NCI-H1694 treated with DMSO at 0.1 percent for 48 hours (cell line): Measurements from ENCODE around the gene GDF3.
"Not testable (repeated sequence)": the region's sequence is repeated elsewhere in the genome, so short reads cannot be mapped to it uniquely, and the experiment has no call there.

ENCODE experiments used
- DNase-seq: peaks from one replicate; lab custom pipeline; 2025; lab: John Stamatoyannopoulos, UW

The GDF3 gene

GRCh38 chr12:7667125-7667524 is 28.4 kb downstream of the GDF3 start:
- DNase-seq = no peak

GRCh38 chr12:7666595-7666994 is 29.0 kb downstream of the GDF3 start:
- no peak for DNase-seq

- DNase-seq = no peak
Measured at GRCh38 chr12:7661741-7662140, 33.8 kb downstream of the GDF3 start.

- no peak for DNase-seq
Measured at GRCh38 chr12:7656121-7656520, 39.5 kb downstream of the GDF3 start.

GRCh38 chr12:7650091-7650490 is 45.5 kb downstream of the GDF3 start:
- DNase-seq = no peak

- DNase-seq = no peak
Measured at GRCh38 chr12:7647071-7647470, 48.5 kb downstream of the GDF3 start.

- no peak for DNase-seq
Measured at GRCh38 chr12:7646178-7646475, 49.4 kb downstream of the GDF3 start.

GRCh38 chr12:7645395-7646177 is 50.0 kb downstream of the GDF3 start:
- DNase-seq = no peak

GRCh38 chr12:7642876-7643309 is 52.7 kb downstream of the GDF3 start:
- DNase-seq = no peak

GRCh38 chr12:7642287-7642686 is 53.3 kb downstream of the GDF3 start:
- no peak for DNase-seq

- DNase-seq = not testable (repeated sequence)
Measured at GRCh38 chr12:7640123-7640995, 55.2 kb downstream of the GDF3 start.
